NT2/D1 (cell line): ENCODE measurements around the gene INPP5K.

Experiments used
- DNase-seq: peaks from one replicate; pipeline ENCODE4 v3.0.0-alpha.2; 2011; ENCODE audit warnings: low read depth, low spot score
- H3K27me3 ChIP-seq: 2 replicates; pipeline ENCODE4 v1.6.0; 2011; ENCODE audit warnings: mild to moderate bottlenecking; ENCODE audit not compliant: insufficient read length, insufficient read depth
- H3K36me3 ChIP-seq: 2 replicates; pipeline ENCODE4 v1.6.1; 2011; ENCODE audit warnings: mild to moderate bottlenecking, low read length, mixed read lengths; ENCODE audit not compliant: insufficient read depth, insufficient read length
- H3K4me1 ChIP-seq: 2 replicates; pipeline ENCODE4 v1.5.1; 2011; ENCODE audit not compliant: insufficient read depth, insufficient read length
- H3K4me3 ChIP-seq: 2 replicates; pipeline ENCODE4 v1.5.1; 2011; ENCODE audit warnings: low read depth; ENCODE audit not compliant: insufficient read length
- H3K9ac ChIP-seq: 2 replicates; pipeline ENCODE4 v1.6.0; 2011; ENCODE audit warnings: low read depth; ENCODE audit not compliant: insufficient read length
- H3K9me3 ChIP-seq: 2 replicates; pipeline ENCODE4 v1.5.1; 2011; ENCODE audit warnings: mild to moderate bottlenecking, low read length; ENCODE audit not compliant: insufficient read depth
- SUZ12 ChIP-seq: IDR thresholded peaks from 2 replicates; pipeline ENCODE4 v1.6.1; 2011; ENCODE audit not compliant: insufficient read length, insufficient read depth; ENCODE audit errors: extremely low read depth
- YY1 ChIP-seq: IDR thresholded peaks from 2 replicates; pipeline ENCODE4 v1.6.1; 2011; ENCODE audit not compliant: insufficient read length, insufficient read depth
- ZNF274 ChIP-seq: IDR thresholded peaks from 2 replicates; pipeline ENCODE4 v1.6.1; 2011; ENCODE audit warnings: mild to moderate bottlenecking, low read depth, low read length

Gene INPP5K

GRCh38 chr17:1498869-1499268, 17.5 kb downstream of the INPP5K start:
- H3K9me3 ChIP-seq: no peaks in the 10 kb centered on the region
- H3K4me1 ChIP-seq: peaks cover 2% of the 10 kb centered on the region
- no peaks in the 10 kb centered on the region for H3K27me3 ChIP-seq
- peaks cover 12% of the 10 kb centered on the region for H3K36me3 ChIP-seq
- no peak overlapping the region for H3K4me3 ChIP-seq
- no peak overlapping the region for H3K9ac ChIP-seq
- TF ChIP-seq ZNF274: no peak
- no peak for TF ChIP-seq SUZ12
- DNase-seq: no peak

DNA sequence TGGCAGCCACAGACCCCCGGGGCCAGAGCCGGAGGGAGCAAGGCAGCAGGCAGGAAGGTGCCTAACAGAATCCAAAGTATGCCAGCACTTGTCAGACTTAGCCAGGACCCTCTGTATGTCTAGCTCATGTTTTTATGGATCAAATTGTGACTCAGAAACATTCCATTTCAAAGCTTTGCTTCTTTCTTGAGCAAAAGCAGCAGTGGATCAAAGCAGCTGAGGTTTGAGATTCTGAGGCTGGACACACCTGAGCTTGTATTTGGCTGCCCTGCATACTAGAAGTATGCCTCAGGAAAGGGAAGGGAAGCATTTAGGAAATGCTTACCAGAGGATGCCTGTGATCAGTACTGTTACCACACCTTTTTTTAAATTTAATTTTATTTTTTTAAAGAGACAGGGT, 18.2 kb downstream of the INPP5K start:
- DNase-seq: no peak
- H3K4me3 ChIP-seq: no peak overlapping the region
- TF ChIP-seq ZNF274: no peak
- TF ChIP-seq SUZ12: no peak
- H3K9me3 ChIP-seq: no peaks in the 10 kb centered on the region
- peaks cover 7% of the 10 kb centered on the region for H3K4me1 ChIP-seq
- H3K36me3 ChIP-seq: peaks cover 16% of the 10 kb centered on the region
- no peaks in the 10 kb centered on the region for H3K27me3 ChIP-seq
- no peak overlapping the region for H3K9ac ChIP-seq

- TF ChIP-seq ZNF274: no peak
- TF ChIP-seq YY1: no peak
- no peak for TF ChIP-seq SUZ12
- DNase-seq: no peak
- Histone ChIP-seq H3K9ac (no peak overlapping the region), H3K4me3 (no peak overlapping the region), H3K4me1 (peaks cover 8% of the 10 kb centered on the region), H3K36me3 (peaks cover 16% of the 10 kb centered on the region), H3K9me3 (no peaks in the 10 kb centered on the region), H3K27me3 (no peaks in the 10 kb centered on the region)
Observed at GRCh38 chr17:1497831-1498230, 18.6 kb downstream of the INPP5K start.

GRCh38 chr17:1496869-1497268, 19.5 kb downstream of the INPP5K start:
- peaks cover 16% of the 10 kb centered on the region for H3K36me3 ChIP-seq
- peaks cover 6% of the 10 kb centered on the region for H3K27me3 ChIP-seq
- H3K9ac ChIP-seq: no peak overlapping the region
- peaks cover 8% of the 10 kb centered on the region for H3K4me1 ChIP-seq
- TF ChIP-seq ZNF274 (no peak), SUZ12 (no peak), YY1 (no peak)
- H3K9me3 ChIP-seq: no peaks in the 10 kb centered on the region
- no peak overlapping the region for H3K4me3 ChIP-seq
- DNase-seq: no peak

DNA sequence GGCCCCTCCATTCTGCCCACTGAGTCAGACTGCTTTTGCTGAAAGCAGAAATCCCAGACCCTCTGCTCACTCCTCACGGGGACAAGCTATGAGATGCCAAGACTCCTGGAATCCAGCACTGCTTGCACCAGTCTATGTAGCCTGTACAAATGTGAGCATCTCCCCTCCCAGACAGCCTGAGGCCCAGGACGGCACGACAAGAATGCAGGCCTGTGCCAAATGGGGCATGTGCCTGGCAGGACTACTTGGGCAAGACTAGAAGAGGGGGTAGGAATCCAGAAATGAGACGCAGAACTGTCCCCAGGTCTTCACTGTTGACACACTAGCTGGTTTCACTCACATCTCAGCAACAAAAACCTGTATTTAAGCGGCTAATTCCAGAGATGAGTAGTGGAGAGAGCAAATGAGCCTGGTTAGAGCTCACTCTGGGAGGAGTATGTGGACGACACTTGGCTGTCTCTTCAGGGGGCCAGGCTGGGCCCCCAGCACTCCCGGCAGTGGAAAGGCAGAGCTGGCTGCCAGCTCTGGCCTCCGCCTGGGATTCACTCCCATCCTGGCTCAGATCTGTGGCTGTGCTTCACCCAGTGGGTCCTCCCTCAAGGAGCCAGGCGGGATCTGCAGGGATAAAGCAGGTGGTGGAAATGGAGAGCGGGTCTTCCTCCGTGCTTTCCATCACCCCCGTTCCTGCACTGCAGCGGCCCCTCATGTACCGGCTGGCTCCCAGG, 21.0 kb downstream of the INPP5K start:
- Histone ChIP-seq H3K9me3 (no peaks in the 10 kb centered on the region), H3K4me3 (no peak overlapping the region), H3K27me3 (peaks cover 7% of the 10 kb centered on the region), H3K36me3 (peaks cover 16% of the 10 kb centered on the region), H3K4me1 (peaks cover 8% of the 10 kb centered on the region), H3K9ac (no peak overlapping the region)
- no peak for DNase-seq
- no peak for TF ChIP-seq ZNF274
- no peak for TF ChIP-seq SUZ12
- TF ChIP-seq YY1: no peak

- H3K27me3 ChIP-seq: peaks cover 7% of the 10 kb centered on the region
- no peaks in the 10 kb centered on the region for H3K9me3 ChIP-seq
- no peak overlapping the region for H3K4me3 ChIP-seq
- TF ChIP-seq ZNF274 (no peak), YY1 (no peak), SUZ12 (no peak)
- peaks cover 16% of the 10 kb centered on the region for H3K36me3 ChIP-seq
- no peak overlapping the region for H3K9ac ChIP-seq
- H3K4me1 ChIP-seq: peaks cover 8% of the 10 kb centered on the region
- DNase-seq: no peak
Observed at GRCh38 chr17:1494736-1495253, 21.6 kb downstream of the INPP5K start.

GRCh38 chr17:1494203-1494602, 22.2 kb downstream of the INPP5K start:
- Histone ChIP-seq H3K9ac (no peak overlapping the region), H3K36me3 (peaks cover 16% of the 10 kb centered on the region), H3K4me3 (no peak overlapping the region), H3K4me1 (peaks cover 9% of the 10 kb centered on the region), H3K27me3 (peaks cover 7% of the 10 kb centered on the region), H3K9me3 (no peaks in the 10 kb centered on the region)
- no peak for DNase-seq
- TF ChIP-seq ZNF274 (no peak), SUZ12 (no peak), YY1 (no peak)
